Neutrophil (primary cell): ENCODE data around the gene WDR5.
"Not testable (repeated sequence)": the region's sequence is repeated elsewhere in the genome, so short reads cannot be mapped to it uniquely, and the experiment has no call there.

ENCODE experiments used
- H3K27ac ChIP-seq: fragments of 200-600 bp; sonication (generic); 2 replicates; pipeline ENCODE4 v1.5.1; 2016; ENCODE audit warnings: mild to moderate bottlenecking, moderate library complexity
- H3K27me3 ChIP-seq: fragments of 200-600 bp; sonication (generic); 2 replicates; pipeline ENCODE4 v1.6.0; 2016; ENCODE audit warnings: mild to moderate bottlenecking
- H3K36me3 ChIP-seq: fragments of 200-600 bp; sonication (generic); 2 replicates; pipeline ENCODE4 v1.5.1; 2017
- H3K4me1 ChIP-seq, 2 experiments: fragments of 200-600 bp in 1 of 2; sonication (generic) in 1 of 2; 1 replicate in 1 of 2; 2 replicates in 1 of 2; pipeline versions ENCODE4 v1.5.1 to v1.6.1; 2013 to 2016; ENCODE audit warnings: low read depth in 1 of 2, low read length in 1 of 2, mild to moderate bottlenecking in 1 of 2, moderate library complexity in 1 of 2; ENCODE audit not compliant: control insufficient read depth in 1 of 2, insufficient read depth in 1 of 2
- H3K4me3 ChIP-seq, 2 experiments: fragments of 200-600 bp in 1 of 2; sonication (generic) in 1 of 2; 1 replicate in 1 of 2; 2 replicates in 1 of 2; pipeline ENCODE4 v1.5.1; 2013 to 2016; ENCODE audit warnings: low read depth in 1 of 2, low read length in 1 of 2, mild to moderate bottlenecking in 1 of 2, moderate library complexity in 1 of 2
- H3K9me3 ChIP-seq: fragments of 200-600 bp; sonication (generic); 2 replicates; pipeline ENCODE4 v1.5.1; 2016
- TF ChIP-seq, protein P1 (sequence below): fragments of 200-600 bp; sonication (generic); IDR thresholded peaks from 2 replicates; pipeline ENCODE4 v1.5.1; 2016; ENCODE audit warnings: antibody characterized with exemption

The WDR5 gene

GRCh38 chr9:134135343-134136117 lies at the start of gene WDR5:
Gene WDR5, plus strand, starts transcription at chr9:134136082. Its CDS starts 3,796 bp downstream, at chr9:134139878.
- Histone ChIP-seq H3K4me3 (peak within 1 kb of the TSS; percentile 99 to 100), H3K36me3 (peaks cover 7% of the 10 kb centered on the region), H3K27me3 (no peaks in the 10 kb centered on the region), H3K9me3 (no peaks in the 10 kb centered on the region), H3K4me1 (peaks cover 23 to 24% of the 10 kb centered on the region in 2 experiments), H3K27ac (peak within 1 kb of the TSS; percentile 77)
- TF ChIP-seq, protein P1, sequence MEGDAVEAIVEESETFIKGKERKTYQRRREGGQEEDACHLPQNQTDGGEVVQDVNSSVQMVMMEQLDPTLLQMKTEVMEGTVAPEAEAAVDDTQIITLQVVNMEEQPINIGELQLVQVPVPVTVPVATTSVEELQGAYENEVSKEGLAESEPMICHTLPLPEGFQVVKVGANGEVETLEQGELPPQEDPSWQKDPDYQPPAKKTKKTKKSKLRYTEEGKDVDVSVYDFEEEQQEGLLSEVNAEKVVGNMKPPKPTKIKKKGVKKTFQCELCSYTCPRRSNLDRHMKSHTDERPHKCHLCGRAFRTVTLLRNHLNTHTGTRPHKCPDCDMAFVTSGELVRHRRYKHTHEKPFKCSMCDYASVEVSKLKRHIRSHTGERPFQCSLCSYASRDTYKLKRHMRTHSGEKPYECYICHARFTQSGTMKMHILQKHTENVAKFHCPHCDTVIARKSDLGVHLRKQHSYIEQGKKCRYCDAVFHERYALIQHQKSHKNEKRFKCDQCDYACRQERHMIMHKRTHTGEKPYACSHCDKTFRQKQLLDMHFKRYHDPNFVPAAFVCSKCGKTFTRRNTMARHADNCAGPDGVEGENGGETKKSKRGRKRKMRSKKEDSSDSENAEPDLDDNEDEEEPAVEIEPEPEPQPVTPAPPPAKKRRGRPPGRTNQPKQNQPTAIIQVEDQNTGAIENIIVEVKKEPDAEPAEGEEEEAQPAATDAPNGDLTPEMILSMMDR, result peak; percentile 49

GRCh38 chr9:134088063-134088725 lies 47.7 kb upstream of the WDR5 start:
- Histone ChIP-seq H3K36me3 (no peaks in the 10 kb centered on the region), H3K4me1 (no peaks in the 10 kb centered on the region), H3K27ac (no peak overlapping the region), H3K27me3 (peaks cover 13% of the 10 kb centered on the region), H3K4me3 (no peak overlapping the region), H3K9me3 (no peaks in the 10 kb centered on the region)
- TF ChIP-seq, protein P1, result no peak

DNA sequence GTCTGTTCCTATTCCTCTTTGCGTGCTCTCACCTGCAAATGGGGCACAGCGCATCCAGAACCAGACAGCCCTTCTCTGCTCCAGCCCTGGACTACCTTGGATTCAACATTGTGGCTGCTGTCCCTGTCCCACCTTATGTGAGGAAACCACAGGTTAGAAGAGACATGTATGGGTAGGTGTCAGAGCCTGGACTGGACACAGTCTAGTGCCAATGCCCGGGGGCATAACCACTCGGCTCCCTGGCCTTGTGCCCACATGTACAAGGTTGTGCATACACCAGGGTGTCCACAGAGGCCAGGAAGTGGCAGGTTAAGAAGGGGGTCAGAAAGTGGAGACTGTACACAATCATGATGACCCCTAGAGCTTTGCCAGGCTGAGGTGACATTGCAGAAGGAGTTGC lies 45.9 kb upstream of the WDR5 start:
- H3K4me3 ChIP-seq, result no peak overlapping the region
- H3K27ac ChIP-seq, result no peak overlapping the region
- no peaks in the 10 kb centered on the region for H3K4me1 ChIP-seq
- no peaks in the 10 kb centered on the region for H3K9me3 ChIP-seq
- TF ChIP-seq, protein P1, result no peak
- H3K27me3 ChIP-seq, result peaks cover 13% of the 10 kb centered on the region
- H3K36me3 ChIP-seq, result no peaks in the 10 kb centered on the region

DNA sequence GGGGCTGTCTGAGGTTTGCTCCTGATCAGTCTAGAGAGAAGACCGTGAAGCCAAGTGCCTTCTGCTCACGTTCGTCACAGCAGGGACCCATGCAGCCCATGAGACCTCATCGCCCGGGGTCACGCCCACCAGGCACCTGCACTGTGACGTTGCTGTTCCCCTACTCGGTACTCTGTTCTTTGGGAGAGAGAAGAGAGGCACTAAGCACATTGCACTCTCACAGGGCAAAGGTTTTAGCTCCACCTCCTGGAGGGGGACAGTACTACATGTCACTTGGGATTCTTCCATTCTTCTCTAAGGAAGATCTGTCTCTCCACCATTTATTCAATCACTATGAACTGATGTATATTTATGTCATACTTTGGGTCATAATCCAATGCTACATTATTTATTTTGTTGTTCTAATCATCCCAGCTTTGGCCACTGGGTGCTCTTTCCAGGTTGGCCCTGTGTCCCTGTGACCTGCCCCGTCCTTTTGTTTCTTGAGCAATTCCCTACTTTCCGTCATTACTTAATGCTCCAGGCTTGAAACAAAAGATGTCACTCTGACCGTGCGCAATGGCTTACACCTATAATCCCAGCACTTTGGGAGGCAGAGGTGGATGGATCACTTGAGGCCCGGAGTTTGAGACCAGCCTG lies 36.6 kb upstream of the WDR5 start:
- Histone ChIP-seq H3K27me3 (peaks cover 9% of the 10 kb centered on the region), H3K9me3 (no peaks in the 10 kb centered on the region), H3K4me3 (no peak overlapping the region), H3K36me3 (no peaks in the 10 kb centered on the region), H3K4me1 (no peaks in the 10 kb centered on the region), H3K27ac (no peak overlapping the region)
- TF ChIP-seq, protein P1, result peak; percentile 87

DNA sequence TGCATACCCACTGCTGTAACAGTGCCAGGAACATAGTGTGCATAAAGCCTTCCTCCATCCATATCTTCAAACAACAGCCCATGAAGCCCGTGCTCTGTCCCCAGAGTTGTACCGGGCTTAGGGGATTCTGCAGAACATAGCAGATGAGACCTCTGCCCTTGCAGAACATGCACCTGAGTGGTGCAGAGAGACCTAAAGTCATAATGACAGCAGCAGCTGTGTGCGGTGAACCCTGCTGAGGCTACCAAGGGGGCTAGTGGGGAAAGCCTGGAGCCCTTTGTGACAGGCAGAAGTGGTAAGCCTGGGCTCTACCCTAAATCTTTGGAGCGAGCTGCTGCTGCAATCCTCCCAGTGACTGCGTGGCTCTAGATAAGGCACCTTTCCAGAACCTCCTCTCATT lies 35.8 kb upstream of the WDR5 start:
- Histone ChIP-seq H3K4me1 (no peaks in the 10 kb centered on the region), H3K9me3 (no peaks in the 10 kb centered on the region), H3K4me3 (no peak overlapping the region), H3K27ac (no peak overlapping the region), H3K36me3 (no peaks in the 10 kb centered on the region), H3K27me3 (peaks cover 9% of the 10 kb centered on the region)
- TF ChIP-seq, protein P1, result no peak

DNA sequence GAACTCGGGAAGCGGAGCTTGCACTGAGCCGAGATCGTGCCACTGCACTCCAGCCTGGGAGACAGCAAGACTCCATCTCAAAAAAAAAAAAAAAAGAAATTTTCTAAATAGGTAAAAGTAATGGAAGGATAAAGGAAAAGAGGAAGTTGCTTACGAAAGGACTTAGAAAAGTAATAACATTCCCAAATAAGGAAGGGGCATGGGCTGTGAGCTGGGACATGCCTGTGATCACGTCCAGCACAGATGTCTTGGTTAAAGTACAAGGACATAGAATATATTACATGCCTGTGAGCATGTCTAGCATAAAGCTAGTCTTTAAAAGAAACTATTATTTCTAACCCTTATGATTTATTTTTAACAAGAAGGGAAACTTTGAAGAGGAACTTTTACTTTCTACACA lies 34.7 kb upstream of the WDR5 start:
- not testable (repeated sequence) for H3K27ac ChIP-seq, H3K36me3 ChIP-seq, H3K4me1 ChIP-seq, H3K27me3 ChIP-seq, H3K4me3 ChIP-seq, H3K9me3 ChIP-seq
